ENCODE results near the gene COL6A2. TPM values are rescaled to one million over a fixed set of nuclear protein-coding genes. Genes with fewer than 3 reads are reported as not detected.
"Not testable (repeated sequence)": the region's sequence is repeated elsewhere in the genome, so short reads cannot be mapped to it uniquely, and the experiment has no call there.

The COL6A2 gene
- total RNA-seq, 2 experiments from 2014 or later, result 6.7 to 8.4 TPM

GRCh38 chr21:46063734-46064680 is 33.9 kb upstream of the COL6A2 start:
- DNase-seq, result no peak
- no peak overlapping the region for H3K27ac Mint-ChIP-seq
- H3K27me3 Mint-ChIP-seq (ENCODE audit: low read depth), result peaks cover 31% of the 10 kb centered on the region
- H3K9me3 Mint-ChIP-seq, result peaks cover 6% of the 10 kb centered on the region
- H3K4me3 Mint-ChIP-seq, result no peak overlapping the region
- intact Hi-C loops (cut with micrococcal nuclease), result no loop called here
- no peaks in the 10 kb centered on the region for H3K36me3 Mint-ChIP-seq (ENCODE audit: low read depth)
- peaks cover 7% of the 10 kb centered on the region for H3K4me1 Mint-ChIP-seq (ENCODE audit: low read depth)
- CTCF ChIA-PET, result no interaction called here

GRCh38 chr21:46064870-46065214 is 33.1 kb upstream of the COL6A2 start:
- no peak overlapping the region for H3K4me3 Mint-ChIP-seq
- CTCF ChIA-PET, result no interaction called here
- DNase-seq, result no peak
- H3K36me3 Mint-ChIP-seq (ENCODE audit: low read depth), result no peaks in the 10 kb centered on the region
- peaks cover 7% of the 10 kb centered on the region for H3K4me1 Mint-ChIP-seq (ENCODE audit: low read depth)
- peaks cover 27% of the 10 kb centered on the region for H3K27me3 Mint-ChIP-seq (ENCODE audit: low read depth)
- peaks cover 11% of the 10 kb centered on the region for H3K9me3 Mint-ChIP-seq
- intact Hi-C loops (cut with micrococcal nuclease), result no loop called here
- H3K27ac Mint-ChIP-seq, result no peak overlapping the region

GRCh38 chr21:46065215-46065913 is 32.5 kb upstream of the COL6A2 start:
- peaks cover 27% of the 10 kb centered on the region for H3K27me3 Mint-ChIP-seq (ENCODE audit: low read depth)
- H3K4me3 Mint-ChIP-seq, result no peak overlapping the region

GRCh38 chr21:46065914-46066551 is 31.9 kb upstream of the COL6A2 start:
- Mint-ChIP-seq H3K4me1 (ENCODE audit: low read depth) (peaks cover 3% of the 10 kb centered on the region), H3K4me3 (no peak overlapping the region), H3K27me3 (ENCODE audit: low read depth) (peaks cover 27% of the 10 kb centered on the region), H3K27ac (no peak overlapping the region), H3K36me3 (ENCODE audit: low read depth) (no peaks in the 10 kb centered on the region), H3K9me3 (peaks cover 11% of the 10 kb centered on the region)
- no peak for DNase-seq
- CTCF ChIA-PET, result no interaction called here
- intact Hi-C loops (cut with micrococcal nuclease), result no loop called here

More at GRCh38 chr21:46065215-46065913, 32.5 kb upstream of the COL6A2 start:
- Mint-ChIP-seq H3K4me1 (ENCODE audit: low read depth) (peaks cover 7% of the 10 kb centered on the region), H3K36me3 (ENCODE audit: low read depth) (no peaks in the 10 kb centered on the region), H3K27ac (no peak overlapping the region), H3K9me3 (peaks cover 11% of the 10 kb centered on the region)
- no peak for DNase-seq
- CTCF ChIA-PET, result no interaction called here
- intact Hi-C loops (cut with micrococcal nuclease), result no loop called here

GRCh38 chr21:46066591-46067331 is 31.2 kb upstream of the COL6A2 start:
- intact Hi-C loops (cut with micrococcal nuclease), result no loop called here
- no peak overlapping the region for H3K4me3 Mint-ChIP-seq
- CTCF ChIA-PET, result no interaction called here
- H3K27ac Mint-ChIP-seq, result no peak overlapping the region
- peaks cover 24% of the 10 kb centered on the region for H3K27me3 Mint-ChIP-seq (ENCODE audit: low read depth)
- no peak for DNase-seq
- no peaks in the 10 kb centered on the region for H3K36me3 Mint-ChIP-seq (ENCODE audit: low read depth)
- H3K9me3 Mint-ChIP-seq, result peaks cover 11% of the 10 kb centered on the region
- peaks cover 3% of the 10 kb centered on the region for H3K4me1 Mint-ChIP-seq (ENCODE audit: low read depth)

- H3K9me3 Mint-ChIP-seq, result peaks cover 11% of the 10 kb centered on the region
- no peak for DNase-seq
- CTCF ChIA-PET, result no interaction called here
- intact Hi-C loops (cut with micrococcal nuclease), result no loop called here
- no peaks in the 10 kb centered on the region for H3K36me3 Mint-ChIP-seq (ENCODE audit: low read depth)
- H3K27me3 Mint-ChIP-seq (ENCODE audit: low read depth), result peaks cover 16% of the 10 kb centered on the region
- no peak overlapping the region for H3K4me3 Mint-ChIP-seq
- H3K27ac Mint-ChIP-seq, result no peak overlapping the region
- H3K4me1 Mint-ChIP-seq (ENCODE audit: low read depth), result peaks cover 3% of the 10 kb centered on the region
Observed at GRCh38 chr21:46067505-46068201, 30.3 kb upstream of the COL6A2 start.

GRCh38 chr21:46068516-46069079 is 29.3 kb upstream of the COL6A2 start:
- Mint-ChIP-seq H3K4me1 (ENCODE audit: low read depth) (peaks cover 3% of the 10 kb centered on the region), H3K27ac (no peak overlapping the region), H3K27me3 (ENCODE audit: low read depth) (peaks cover 16% of the 10 kb centered on the region), H3K36me3 (ENCODE audit: low read depth) (no peaks in the 10 kb centered on the region), H3K9me3 (peaks cover 11% of the 10 kb centered on the region), H3K4me3 (no peak overlapping the region)
- intact Hi-C loops (cut with micrococcal nuclease), result no loop called here
- DNase-seq, result no peak
- CTCF ChIA-PET, result no interaction called here

GRCh38 chr21:46069166-46069565 is 28.7 kb upstream of the COL6A2 start:
- Mint-ChIP-seq H3K4me3 (no peak overlapping the region), H3K9me3 (peaks cover 11% of the 10 kb centered on the region), H3K27me3 (ENCODE audit: low read depth) (peaks cover 14% of the 10 kb centered on the region), H3K36me3 (ENCODE audit: low read depth) (no peaks in the 10 kb centered on the region), H3K4me1 (ENCODE audit: low read depth) (peaks cover 3% of the 10 kb centered on the region), H3K27ac (peak overlapping the region; percentile 36)
- CTCF ChIA-PET, result no interaction called here
- DNase-seq, result no peak
- intact Hi-C loops (cut with micrococcal nuclease), result no loop called here

GRCh38 chr21:46069719-46070279 is 28.1 kb upstream of the COL6A2 start:
- peaks cover 11% of the 10 kb centered on the region for H3K27me3 Mint-ChIP-seq (ENCODE audit: low read depth)
- CTCF ChIA-PET, result no interaction called here
- peaks cover 11% of the 10 kb centered on the region for H3K9me3 Mint-ChIP-seq
- DNase-seq, result no peak
- no peak overlapping the region for H3K27ac Mint-ChIP-seq
- no peak overlapping the region for H3K4me3 Mint-ChIP-seq
- H3K36me3 Mint-ChIP-seq (ENCODE audit: low read depth), result no peaks in the 10 kb centered on the region
- peaks cover 3% of the 10 kb centered on the region for H3K4me1 Mint-ChIP-seq (ENCODE audit: low read depth)
- intact Hi-C loops (cut with micrococcal nuclease), result no loop called here

- intact Hi-C loops (cut with micrococcal nuclease), result no loop called here
- DNase-seq, result no peak
- H3K9me3 Mint-ChIP-seq, result peaks cover 11% of the 10 kb centered on the region
- no peak overlapping the region for H3K4me3 Mint-ChIP-seq
- no peak overlapping the region for H3K27ac Mint-ChIP-seq
- no peaks in the 10 kb centered on the region for H3K4me1 Mint-ChIP-seq (ENCODE audit: low read depth)
- CTCF ChIA-PET, result interaction anchor here (0.7 kb wide), 1 partner anchor 11 kb away, joined by 3 read pairs; no protein-coding TSS in a partner anchor
- no peaks in the 10 kb centered on the region for H3K36me3 Mint-ChIP-seq (ENCODE audit: low read depth)
- H3K27me3 Mint-ChIP-seq (ENCODE audit: low read depth), result peaks cover 1% of the 10 kb centered on the region
Observed at GRCh38 chr21:46071082-46071481, 26.8 kb upstream of the COL6A2 start.

GRCh38 chr21:46076724-46077123 is 21.2 kb upstream of the COL6A2 start:
- H3K27ac Mint-ChIP-seq; CTCF ChIA-PET; H3K4me3 Mint-ChIP-seq; H3K9me3 Mint-ChIP-seq; H3K27me3 Mint-ChIP-seq (ENCODE audit: low read depth); DNase-seq; H3K4me1 Mint-ChIP-seq (ENCODE audit: low read depth); H3K36me3 Mint-ChIP-seq (ENCODE audit: low read depth); intact Hi-C loops (cut with micrococcal nuclease): not testable (repeated sequence)

Data from activated naive CD4-positive, alpha-beta T cell treated with anti-CD3 and anti-CD28 coated beads for 36 hours (primary cell).